Uterus (tissue), 2 donors: ENCODE measurements around the gene LRP1B.

ENCODE experiments used
- CTCF ChIP-seq, 4 experiments: fragments of 200-600 bp in 2 of 4; fragments of 450-650 bp in 2 of 4; sonication (generic) in 2 of 4; IDR thresholded peaks; one replicate each; pipeline ENCODE4 v1.5.1; 2016 to 2019; ENCODE audit warnings: antibody characterized with exemption in 4 of 4, mild to moderate bottlenecking in 2 of 4, moderate library complexity in 1 of 4
- POLR2A ChIP-seq, 2 donors: fragments of 450-650 bp; IDR thresholded peaks; one replicate each; pipeline ENCODE4 v1.6.1; 2016; ENCODE audit warnings: antibody characterized with exemption in 2 of 2, mild to moderate bottlenecking in 1 of 2, moderate library complexity in 1 of 2

- no peak for TF ChIP-seq CTCF (IDR thresholded peaks at IDR 0.05)
- TF ChIP-seq POLR2A (IDR thresholded peaks at IDR 0.05) = no peak
Observed at GRCh38 chr2:141062031-141062430, 1068.8 kb downstream of the LRP1B start.
